ENCODE results near the gene MEN1. TPM values are rescaled to one million over a fixed set of nuclear protein-coding genes. Genes with fewer than 3 reads are reported as not detected.

Gene MEN1
- total RNA-seq, 2 experiments from 2014 or later, result 25.8 to 29.0 TPM

GRCh38 chr11:64754919-64755662 lies 55.3 kb downstream of the MEN1 start:
- TF ChIP-seq CTCF (IDR thresholded peaks at IDR 0.05), result no peak
- Mint-ChIP-seq H3K27ac (no peak overlapping the region), H3K4me1 (ENCODE audit: low read depth) (peaks cover 14% of the 10 kb centered on the region), H3K27me3 (no peaks in the 10 kb centered on the region), H3K4me3 (no peak overlapping the region), H3K9me3 (no peaks in the 10 kb centered on the region), H3K36me3 (ENCODE audit: low read depth) (peaks cover 8% of the 10 kb centered on the region)
- DNase-seq (no peak), ATAC-seq (no peak)
- CTCF ChIA-PET, result interaction anchor here (3.0 kb wide), 1 partner anchor 13 kb away, joined by 6 read pairs; no protein-coding TSS in a partner anchor
- intact Hi-C loops (cut with micrococcal nuclease), result no loop called here
- POLR2A ChIA-PET, result interaction anchor here (16.1 to 24.1 kb wide), 2 partner anchors 7 to 12 kb away, joined by 331 read pairs; partner anchors contain the start of genes PYGM, RASGRP2 and SF1

- Mint-ChIP-seq H3K27me3 (no peaks in the 10 kb centered on the region), H3K9me3 (no peaks in the 10 kb centered on the region), H3K36me3 (ENCODE audit: low read depth) (peaks cover 10% of the 10 kb centered on the region), H3K27ac (no peak overlapping the region), H3K4me3 (no peak overlapping the region), H3K4me1 (ENCODE audit: low read depth) (peaks cover 10% of the 10 kb centered on the region)
- ChIA-PET CTCF (interaction anchor here (3.0 kb wide), 1 partner anchor 14 kb away, joined by 6 read pairs; no protein-coding TSS in a partner anchor), POLR2A (interaction anchor here (16.1 kb wide), 1 partner anchor 13 kb away, joined by 331 read pairs; the partner anchor contains the start of genes PYGM and SF1)
- ATAC-seq (no peak), DNase-seq (no peak)
- no peak for TF ChIP-seq CTCF (IDR thresholded peaks at IDR 0.05)
- intact Hi-C loops (cut with micrococcal nuclease), result no loop called here
These were observed 56.0 kb downstream of the MEN1 start for GRCh38 chr11:64754124-64754918.

Other genes with a start within 250 kb of the MEN1 start
- not detected for gene SLC22A12, start 219.3 kb downstream of the MEN1 start, total RNA-seq
- under 1 TPM; 0.07 to 0.22 TPM for gene NRXN2, start 87.4 kb downstream of the MEN1 start, total RNA-seq
- 1 to 10 TPM; 7.8 to 8.2 TPM for gene RASGRP2, start 66.4 kb downstream of the MEN1 start, total RNA-seq
- gene PYGM, start 50.6 kb downstream of the MEN1 start, total RNA-seq, result 1 to 10 TPM; 1.2 to 3.3 TPM
- 100 to 1,000 TPM; 325 to 342 TPM for gene SF1, start 32.0 kb downstream of the MEN1 start, total RNA-seq
- gene MAP4K2, start 7.3 kb downstream of the MEN1 start, total RNA-seq, result 10 to 100 TPM; 56.4 to 58.0 TPM
- gene CDC42BPG, start 34.1 kb upstream of the MEN1 start, total RNA-seq, result under 1 TPM; 0.31 to 0.61 TPM
- 10 to 100 TPM; 60.3 to 65.1 TPM for gene EHD1, start 68.1 kb upstream of the MEN1 start, total RNA-seq
- gene ATG2A, start 106.7 kb upstream of the MEN1 start, total RNA-seq, result 10 to 100 TPM; 17.1 to 17.5 TPM
- gene PPP2R5B, start 114.1 kb upstream of the MEN1 start, total RNA-seq, result 10 to 100 TPM; 20.2 to 21.2 TPM
- gene GPHA2, start 125.3 kb upstream of the MEN1 start, total RNA-seq, result not detected
- not detected for gene MAJIN, start 161.6 kb upstream of the MEN1 start, total RNA-seq
- not detected for gene BATF2, start 186.4 kb upstream of the MEN1 start, total RNA-seq
- gene ARL2, start 203.6 kb upstream of the MEN1 start, total RNA-seq, result 100 to 1,000 TPM; 118 to 122 TPM
- gene SNX15, start 216.9 kb upstream of the MEN1 start, total RNA-seq, result 1 to 10 TPM; 4.7 to 5.7 TPM
- gene SAC3D1, start 230.7 kb upstream of the MEN1 start, total RNA-seq, result 10 to 100 TPM; 14.0 to 14.5 TPM
- gene NAALADL1, start 248.0 kb upstream of the MEN1 start, total RNA-seq, result 1 to 10 TPM; 6.6 to 7.6 TPM

Measured in activated CD8-positive, alpha-beta T cell treated with anti-CD3 and anti-CD28 coated beads for 36 hours (primary cell).